Astrocyte of the cerebellum (primary cell): ENCODE results near the gene MORC2.

Source experiments
- DNase-seq: peaks from one replicate; pipeline ENCODE4 v3.0.0-alpha.2; 2011; ENCODE audit warnings: low read depth
- H3K4me3 ChIP-seq: 2 replicates; pipeline ENCODE4 v1.5.1; 2011; ENCODE audit warnings: mild to moderate bottlenecking, low read depth, low read length, moderate library complexity
- in situ Hi-C: cut with HindIII; loops from 2 replicates; pipeline ENCODE4 v1.10.0; 2017; ENCODE audit warnings: low sequenced_read_pairs
- TF ChIP-seq, protein P1 (sequence below): IDR thresholded peaks from 2 replicates; pipeline ENCODE4 v1.5.1; 2012; ENCODE audit warnings: low read length, low read depth, moderate library complexity, mild to moderate bottlenecking; ENCODE audit errors: missing control alignments

Gene MORC2

DNA sequence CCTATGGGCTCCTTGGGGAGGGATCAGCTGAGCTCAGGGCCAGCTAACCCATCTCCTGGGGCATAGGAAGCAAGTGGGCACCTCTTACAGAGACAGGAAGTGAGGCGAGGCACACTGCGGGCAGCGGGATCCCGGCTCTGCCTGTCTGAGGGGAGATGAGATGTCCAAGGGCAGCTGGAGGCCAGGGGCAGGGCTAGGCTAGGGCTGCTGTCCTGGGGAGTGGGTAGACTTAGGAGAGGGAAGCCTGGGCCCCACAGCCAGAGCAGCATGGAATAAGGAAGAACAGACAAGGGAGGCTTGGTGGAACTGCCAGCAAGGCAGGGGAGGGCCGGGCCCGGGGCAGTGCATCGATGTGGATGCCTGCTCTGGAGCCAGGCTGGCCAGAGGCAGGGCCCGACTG lies 76.3 kb downstream of the MORC2 start:
- TF ChIP-seq, protein P1, sequence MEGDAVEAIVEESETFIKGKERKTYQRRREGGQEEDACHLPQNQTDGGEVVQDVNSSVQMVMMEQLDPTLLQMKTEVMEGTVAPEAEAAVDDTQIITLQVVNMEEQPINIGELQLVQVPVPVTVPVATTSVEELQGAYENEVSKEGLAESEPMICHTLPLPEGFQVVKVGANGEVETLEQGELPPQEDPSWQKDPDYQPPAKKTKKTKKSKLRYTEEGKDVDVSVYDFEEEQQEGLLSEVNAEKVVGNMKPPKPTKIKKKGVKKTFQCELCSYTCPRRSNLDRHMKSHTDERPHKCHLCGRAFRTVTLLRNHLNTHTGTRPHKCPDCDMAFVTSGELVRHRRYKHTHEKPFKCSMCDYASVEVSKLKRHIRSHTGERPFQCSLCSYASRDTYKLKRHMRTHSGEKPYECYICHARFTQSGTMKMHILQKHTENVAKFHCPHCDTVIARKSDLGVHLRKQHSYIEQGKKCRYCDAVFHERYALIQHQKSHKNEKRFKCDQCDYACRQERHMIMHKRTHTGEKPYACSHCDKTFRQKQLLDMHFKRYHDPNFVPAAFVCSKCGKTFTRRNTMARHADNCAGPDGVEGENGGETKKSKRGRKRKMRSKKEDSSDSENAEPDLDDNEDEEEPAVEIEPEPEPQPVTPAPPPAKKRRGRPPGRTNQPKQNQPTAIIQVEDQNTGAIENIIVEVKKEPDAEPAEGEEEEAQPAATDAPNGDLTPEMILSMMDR = no peak
- in situ Hi-C loops = no loop called here
- DNase-seq = no peak
- H3K4me3 ChIP-seq = no peak overlapping the region

DNA sequence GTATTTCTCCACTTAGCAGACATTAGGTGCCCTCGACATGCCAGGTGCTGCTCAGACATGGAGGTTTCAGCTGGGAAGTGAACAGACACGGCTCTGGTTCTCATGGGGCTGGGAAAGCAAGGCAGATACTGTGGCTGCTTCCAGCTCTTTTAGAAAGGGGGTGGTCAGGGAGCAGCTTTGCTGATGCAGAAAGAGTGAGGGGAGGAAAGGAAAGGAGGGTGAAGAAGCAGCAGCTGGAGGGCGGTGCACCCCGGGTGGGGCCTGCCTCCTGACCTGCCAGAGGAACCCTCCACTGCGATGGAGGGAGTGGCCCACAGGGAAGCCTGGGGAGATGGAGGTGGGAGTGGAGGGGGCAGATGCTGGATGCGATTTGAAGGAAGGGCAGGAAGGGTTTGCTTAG lies 76.8 kb downstream of the MORC2 start:
- TF ChIP-seq, protein P1 = no peak
- in situ Hi-C loops = no loop called here
- no peak for DNase-seq
- H3K4me3 ChIP-seq = no peak overlapping the region

DNA sequence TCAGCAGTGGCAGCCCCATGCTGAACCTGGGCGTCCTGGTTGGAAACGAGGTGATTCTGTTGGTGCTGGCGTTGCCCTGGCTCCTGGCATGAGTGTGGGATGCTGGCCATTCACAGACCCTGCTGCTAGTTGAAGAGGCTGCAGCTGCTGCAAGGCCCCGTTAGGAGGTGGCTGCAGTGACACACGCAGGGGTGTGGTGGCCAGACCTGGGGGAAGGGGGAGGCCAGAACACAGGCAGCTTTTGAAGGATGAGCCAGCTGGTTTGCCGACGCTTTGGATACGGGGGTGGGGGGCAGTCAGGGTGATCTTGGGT lies 77.2 kb downstream of the MORC2 start:
- TF ChIP-seq, protein P1 = no peak
- DNase-seq = no peak
- H3K4me3 ChIP-seq = no peak overlapping the region
- in situ Hi-C loops = no loop called here

- in situ Hi-C loops = no loop called here
- no peak overlapping the region for H3K4me3 ChIP-seq
- DNase-seq = peak; percentile 8
- TF ChIP-seq, protein P1 = peak; percentile 80
Measured at GRCh38 chr22:30890686-30891442, 77.7 kb downstream of the MORC2 start.

GRCh38 chr22:30889996-30890480 lies 78.5 kb downstream of the MORC2 start:
- in situ Hi-C loops = no loop called here
- TF ChIP-seq, protein P1 = no peak
- H3K4me3 ChIP-seq = no peak overlapping the region
- DNase-seq = no peak

GRCh38 chr22:30889268-30889995 lies 79.1 kb downstream of the MORC2 start:
- in situ Hi-C loops = no loop called here
- DNase-seq = no peak
- H3K4me3 ChIP-seq = no peak overlapping the region
- TF ChIP-seq, protein P1 = no peak
